ENCODE data around the gene SERINC5. TPM values are rescaled to one million over a fixed set of nuclear protein-coding genes. Genes with fewer than 3 reads are reported as not detected.
"Not testable (repeated sequence)": the region's sequence is repeated elsewhere in the genome, so short reads cannot be mapped to it uniquely, and the experiment has no call there.

SERINC5 gene
- total RNA-seq, 1 experiment from 2014 or later: 43.3 TPM

DNA sequence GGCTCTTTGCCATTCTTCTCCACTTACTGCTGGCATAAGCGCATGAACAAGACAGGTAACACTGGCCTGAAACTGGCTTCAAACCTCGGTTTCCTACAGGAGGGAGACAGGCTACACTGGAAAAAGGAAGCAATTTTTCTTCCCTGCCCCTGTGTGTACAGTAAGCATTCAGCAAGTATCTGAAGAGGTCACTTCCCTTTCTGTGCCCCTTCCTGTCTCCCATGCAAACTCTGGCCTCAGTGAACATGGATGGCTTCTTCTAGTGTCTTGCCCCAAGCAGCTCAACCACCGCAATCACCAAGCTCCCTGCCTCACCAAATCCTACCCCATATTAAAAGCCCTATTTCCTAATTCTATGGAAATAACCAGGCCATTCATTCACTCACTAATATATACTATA is 42.4 kb downstream of the SERINC5 start:
- in situ Hi-C loops (cut with HindIII; ENCODE audit: low pct_unique_long_range_greater_than_20kb, low sequenced_read_pairs): no loop called here
- DNase-seq (ENCODE audit: low read depth, low spot score): no peak

GRCh38 chr5:80212171-80212667 is 43.6 kb downstream of the SERINC5 start:
- in situ Hi-C loops (cut with HindIII; ENCODE audit: low pct_unique_long_range_greater_than_20kb, low sequenced_read_pairs): no loop called here

DNA sequence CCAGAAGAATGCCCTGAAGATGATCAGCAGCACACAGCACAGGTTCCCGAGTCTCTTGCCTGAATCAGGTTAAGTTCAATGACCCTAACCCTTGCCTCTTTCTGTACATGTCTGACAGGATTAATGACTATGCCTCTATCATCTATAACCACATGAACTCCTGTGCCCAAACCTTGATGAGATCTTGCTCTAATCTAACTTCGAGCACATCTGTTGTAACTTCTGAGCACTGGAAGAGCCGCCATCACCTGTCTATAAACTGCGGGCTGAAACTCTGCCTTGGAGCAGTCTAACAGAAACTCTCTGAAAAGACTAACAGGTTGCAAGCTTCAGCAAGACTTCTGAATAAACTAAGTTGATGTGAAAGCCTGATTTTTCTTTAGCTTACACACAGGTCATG is 44.5 kb downstream of the SERINC5 start:
- DNase-seq (ENCODE audit: low read depth, low spot score): no peak

More at GRCh38 chr5:80212171-80212667, 43.6 kb downstream of the SERINC5 start:
- no peak for DNase-seq (ENCODE audit: low read depth, low spot score)

GRCh38 chr5:80210014-80210413 is 45.8 kb downstream of the SERINC5 start:
- in situ Hi-C loops (cut with HindIII; ENCODE audit: low pct_unique_long_range_greater_than_20kb, low sequenced_read_pairs): no loop called here
- peak; percentile 69 for DNase-seq (ENCODE audit: low read depth, low spot score)

More for the DNA sequence above, 44.5 kb downstream of the SERINC5 start:
- in situ Hi-C loops (cut with HindIII; ENCODE audit: low pct_unique_long_range_greater_than_20kb, low sequenced_read_pairs): no loop called here

GRCh38 chr5:80208381-80208780 is 47.5 kb downstream of the SERINC5 start:
- in situ Hi-C loops (cut with HindIII; ENCODE audit: low pct_unique_long_range_greater_than_20kb, low sequenced_read_pairs): no loop called here
- no peak for DNase-seq (ENCODE audit: low read depth, low spot score)

DNA sequence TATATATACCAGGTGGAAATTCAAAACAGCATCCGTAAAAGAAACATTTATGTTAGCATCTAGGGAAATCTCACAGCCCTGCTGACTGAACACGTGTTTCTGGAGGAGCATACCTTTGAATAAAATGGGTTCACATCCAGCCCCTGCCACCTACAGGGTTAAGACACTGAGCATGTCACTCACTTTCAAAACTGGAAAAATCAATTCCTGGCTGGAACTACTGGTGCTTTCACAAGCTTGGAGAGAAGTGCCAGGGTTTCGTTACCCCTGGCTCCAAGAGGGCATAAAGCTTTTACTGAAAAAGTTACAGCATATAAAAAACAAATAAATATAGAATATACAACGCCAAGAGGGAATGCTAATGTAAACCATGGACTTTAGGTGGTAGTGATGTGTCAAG is 48.0 kb downstream of the SERINC5 start:
- in situ Hi-C loops (cut with HindIII; ENCODE audit: low pct_unique_long_range_greater_than_20kb, low sequenced_read_pairs): no loop called here
- DNase-seq (ENCODE audit: low read depth, low spot score): no peak

GRCh38 chr5:80206282-80206681 is 49.6 kb downstream of the SERINC5 start:
- in situ Hi-C loops (cut with HindIII; ENCODE audit: low pct_unique_long_range_greater_than_20kb, low sequenced_read_pairs): no loop called here
- DNase-seq (ENCODE audit: low read depth, low spot score): no peak

- DNase-seq (ENCODE audit: low read depth, low spot score): no peak
- in situ Hi-C loops (cut with HindIII; ENCODE audit: low pct_unique_long_range_greater_than_20kb, low sequenced_read_pairs): no loop called here
These were observed 50.0 kb downstream of the SERINC5 start for GRCh38 chr5:80205846-80206245.

GRCh38 chr5:80204808-80205614 is 50.8 kb downstream of the SERINC5 start:
- in situ Hi-C loops (cut with HindIII; ENCODE audit: low pct_unique_long_range_greater_than_20kb, low sequenced_read_pairs): no loop called here
- DNase-seq (ENCODE audit: low read depth, low spot score): peak; percentile 85

GRCh38 chr5:80201763-80202162 is 54.1 kb downstream of the SERINC5 start:
- in situ Hi-C loops (cut with HindIII; ENCODE audit: low pct_unique_long_range_greater_than_20kb, low sequenced_read_pairs); DNase-seq (ENCODE audit: low read depth, low spot score): not testable (repeated sequence)

DNA sequence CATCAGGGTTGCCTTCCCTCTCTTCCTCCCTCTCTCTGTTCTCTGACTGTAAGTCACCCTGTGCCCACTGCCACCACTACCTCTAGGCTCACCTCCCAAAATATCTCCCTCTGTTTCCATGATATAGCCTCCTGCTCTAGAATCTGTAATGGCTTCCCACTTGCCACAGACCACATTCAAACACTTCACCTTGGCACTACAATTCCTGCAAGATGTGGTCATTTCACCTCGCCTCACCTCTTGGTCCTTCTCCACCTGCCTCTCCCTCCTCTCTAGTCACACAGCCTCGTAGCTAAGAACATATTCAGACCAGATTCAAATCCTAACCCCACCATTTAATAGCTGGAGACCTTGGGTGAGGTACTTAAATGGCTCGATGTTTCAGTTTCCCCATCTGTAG is 56.9 kb downstream of the SERINC5 start:
- in situ Hi-C loops (cut with HindIII; ENCODE audit: low pct_unique_long_range_greater_than_20kb, low sequenced_read_pairs): no loop called here
- DNase-seq (ENCODE audit: low read depth, low spot score): no peak

DNA sequence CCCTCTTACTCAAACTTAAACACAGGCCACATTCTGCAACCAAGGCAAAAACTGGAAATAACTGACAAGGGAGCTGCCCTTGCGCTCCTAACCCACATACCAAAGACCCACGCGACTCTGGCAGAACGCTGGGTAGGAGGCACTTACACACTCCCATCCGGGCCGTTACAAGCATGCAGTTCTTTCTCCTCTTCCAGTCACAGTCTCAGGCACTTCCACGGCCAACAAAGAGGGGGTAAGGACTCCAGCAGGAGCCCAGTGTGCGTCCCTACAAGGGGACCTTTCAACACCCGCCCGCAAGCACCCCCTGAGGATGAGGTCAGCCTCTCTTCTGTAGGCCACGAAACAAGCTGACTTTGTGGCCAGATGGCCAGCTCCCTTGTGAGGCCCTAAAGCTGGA is 57.4 kb downstream of the SERINC5 start:
- DNase-seq (ENCODE audit: low read depth, low spot score): peak; percentile 75
- in situ Hi-C loops (cut with HindIII; ENCODE audit: low pct_unique_long_range_greater_than_20kb, low sequenced_read_pairs): no loop called here

- in situ Hi-C loops (cut with HindIII; ENCODE audit: low pct_unique_long_range_greater_than_20kb, low sequenced_read_pairs): no loop called here
- DNase-seq (ENCODE audit: low read depth, low spot score): no peak
These were observed 59.9 kb downstream of the SERINC5 start for GRCh38 chr5:80195837-80196400.

DNA sequence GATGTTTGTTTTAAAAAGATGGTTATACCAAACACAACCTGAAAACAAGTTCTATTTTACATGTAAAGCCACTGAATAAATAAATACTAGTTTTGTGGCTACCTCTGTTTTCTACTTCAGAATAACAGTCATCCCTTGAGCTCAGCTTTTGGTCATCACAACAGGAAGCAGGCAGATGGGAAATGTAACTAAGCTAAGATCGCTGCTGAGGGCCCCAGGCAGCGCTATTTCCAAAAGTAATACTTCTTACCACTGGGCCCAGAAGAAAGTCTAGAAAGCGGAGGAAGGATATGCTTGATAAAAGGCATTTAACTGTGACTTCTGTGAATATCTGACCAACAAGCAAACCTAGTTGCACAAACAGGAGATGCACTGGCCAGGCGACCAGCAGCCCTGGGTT is 61.4 kb downstream of the SERINC5 start:
- in situ Hi-C loops (cut with HindIII; ENCODE audit: low pct_unique_long_range_greater_than_20kb, low sequenced_read_pairs): no loop called here

DNA sequence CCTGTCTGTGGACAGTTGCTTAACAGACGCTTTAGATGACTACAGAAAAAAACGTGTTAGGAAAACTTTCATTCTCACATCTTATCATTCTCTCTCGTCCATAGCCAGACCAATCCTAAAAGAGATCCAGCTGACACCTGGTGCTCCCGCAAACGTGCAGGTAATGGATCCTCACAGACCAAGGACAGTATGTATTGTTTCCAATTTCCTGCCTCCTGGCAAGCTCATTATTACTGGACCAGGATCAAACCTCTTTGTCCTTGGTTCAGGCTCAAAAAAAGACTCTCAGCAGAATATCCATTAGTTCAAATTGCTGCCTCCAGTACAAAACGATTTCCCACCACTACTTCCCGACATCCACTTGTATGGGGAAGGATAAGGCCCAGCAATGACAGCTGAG is 62.4 kb downstream of the SERINC5 start:
- in situ Hi-C loops (cut with HindIII; ENCODE audit: low pct_unique_long_range_greater_than_20kb, low sequenced_read_pairs): no loop called here
- DNase-seq (ENCODE audit: low read depth, low spot score): no peak

More for the DNA sequence above, 61.4 kb downstream of the SERINC5 start:
- DNase-seq (ENCODE audit: low read depth, low spot score): no peak

DNA sequence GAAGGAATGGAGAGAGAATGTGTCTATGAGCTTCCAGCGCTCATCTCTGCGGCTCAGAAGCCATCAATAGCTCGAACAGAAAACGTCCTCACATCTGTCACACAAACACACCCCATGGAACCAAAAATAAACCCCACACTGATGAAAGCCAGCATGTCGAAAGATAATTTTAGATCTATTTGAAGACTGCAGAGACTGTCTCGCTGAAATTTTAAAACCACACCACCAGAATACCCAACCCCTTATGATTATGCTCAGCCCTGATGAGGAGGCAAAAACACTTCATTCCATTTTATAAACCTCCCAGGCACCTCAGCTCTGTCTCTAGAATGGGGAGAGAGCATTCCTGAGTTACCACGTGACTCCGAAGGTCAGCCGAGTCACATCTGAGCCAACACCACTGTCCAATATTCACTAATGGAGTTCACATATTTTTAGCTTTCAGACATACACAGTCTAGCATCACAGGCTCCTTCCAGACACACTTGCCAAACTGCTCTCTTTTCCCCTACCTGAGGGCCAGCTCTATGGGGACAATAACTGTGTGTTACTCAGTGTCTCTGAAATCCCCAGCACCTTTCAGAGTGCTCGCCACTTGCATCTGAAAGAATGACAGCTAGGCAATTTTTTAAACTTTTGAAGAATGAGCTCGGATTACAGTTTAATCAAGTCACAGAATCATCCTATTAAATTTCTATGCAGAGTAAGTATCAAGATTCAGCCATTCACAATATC is 63.2 kb downstream of the SERINC5 start:
- DNase-seq (ENCODE audit: low read depth, low spot score): no peak
- in situ Hi-C loops (cut with HindIII; ENCODE audit: low pct_unique_long_range_greater_than_20kb, low sequenced_read_pairs): no loop called here

DNA sequence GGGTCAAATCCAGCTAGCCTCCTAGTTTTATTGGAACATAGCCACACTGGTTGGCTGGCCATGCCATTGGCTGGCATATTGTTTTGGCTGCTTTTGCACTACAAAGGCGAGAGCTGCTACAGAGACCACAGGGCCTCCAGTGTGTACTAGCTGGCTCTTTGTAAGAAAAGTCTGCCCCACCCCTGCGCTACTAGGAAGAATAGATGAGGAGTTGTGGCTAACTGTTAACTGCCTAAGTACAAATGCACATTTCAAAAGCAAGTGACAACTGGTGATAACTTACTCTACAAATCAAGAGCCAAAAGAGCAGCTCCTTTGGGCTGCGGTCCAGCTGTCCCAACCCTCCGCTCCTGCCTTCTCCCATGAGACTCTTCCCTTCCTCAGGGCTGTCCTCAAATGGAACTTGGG is 63.9 kb downstream of the SERINC5 start:
- in situ Hi-C loops (cut with HindIII; ENCODE audit: low pct_unique_long_range_greater_than_20kb, low sequenced_read_pairs): no loop called here
- no peak for DNase-seq (ENCODE audit: low read depth, low spot score)

DNA sequence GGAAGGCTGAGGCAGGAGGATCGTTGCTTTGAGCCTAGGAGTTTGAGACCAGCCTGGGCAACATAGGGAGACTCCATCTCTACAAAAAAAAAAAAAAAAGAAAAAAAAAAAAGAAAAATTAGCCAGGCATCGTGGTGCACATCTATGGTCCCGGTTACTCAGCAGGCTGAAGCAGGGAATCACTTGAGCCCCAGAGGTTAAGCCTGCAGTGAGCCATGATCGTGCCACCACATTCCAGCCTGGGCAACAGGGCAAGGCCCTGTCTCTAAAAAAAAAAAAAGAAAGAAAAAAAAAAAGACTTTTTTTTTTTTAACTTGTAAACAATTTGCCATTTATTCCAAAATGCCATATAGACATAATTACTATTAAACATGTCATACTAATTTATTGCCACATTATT is 64.5 kb downstream of the SERINC5 start:
- in situ Hi-C loops (cut with HindIII; ENCODE audit: low pct_unique_long_range_greater_than_20kb, low sequenced_read_pairs): no loop called here
- no peak for DNase-seq (ENCODE audit: low read depth, low spot score)

Measured in SK-MEL-5 (cell line).